Osteoblast (primary cell): ENCODE results near the gene IRF3. TPM values are rescaled to one million over a fixed set of nuclear protein-coding genes. Genes with fewer than 3 reads are reported as not detected.
A peak's percentile ranks its signal among the peaks of the same experiment; 100 is the strongest.

Experiments used
- DNase-seq: peaks from one replicate; pipeline ENCODE4 v3.0.0; 2011; ENCODE audit warnings: low spot score, mixed read lengths; ENCODE audit not compliant: insufficient read length; ENCODE audit errors: missing footprints
- H2AFZ ChIP-seq: 2 replicates; pipeline ENCODE4 v1.6.0; 2011; ENCODE audit warnings: mild to moderate bottlenecking, low read length
- H3K27ac ChIP-seq: 2 replicates; pipeline ENCODE4 v1.5.1; 2011; ENCODE audit warnings: mild to moderate bottlenecking, low read depth, low read length, moderate library complexity
- H3K27me3 ChIP-seq: 2 replicates; pipeline ENCODE4 v1.6.0; 2012; ENCODE audit warnings: mild to moderate bottlenecking, control low read depth, inconsistent platforms, low read length, moderate library complexity; ENCODE audit not compliant: insufficient read depth
- H3K36me3 ChIP-seq: 2 replicates; pipeline ENCODE4 v1.5.1; 2011; ENCODE audit warnings: mild to moderate bottlenecking, low read length, control low read depth, moderate library complexity; ENCODE audit not compliant: insufficient read depth
- H3K4me1 ChIP-seq: 2 replicates; pipeline ENCODE4 v1.5.1; 2011; ENCODE audit warnings: mild to moderate bottlenecking, low read length, control low read depth, moderate library complexity; ENCODE audit not compliant: insufficient read depth
- H3K4me2 ChIP-seq: 2 replicates; pipeline ENCODE4 v1.6.0; 2011; ENCODE audit warnings: mild to moderate bottlenecking, low read length; ENCODE audit not compliant: insufficient read depth
- H3K4me3 ChIP-seq: fragments of 200-600 bp; sonication (generic); 3 replicates; pipeline ENCODE4 v1.5.1; 2012; ENCODE audit warnings: mild to moderate bottlenecking, low read length, inconsistent platforms; ENCODE audit not compliant: insufficient read depth
- H3K79me2 ChIP-seq: 2 replicates; pipeline ENCODE4 v1.6.0; 2012; ENCODE audit warnings: mild to moderate bottlenecking, low read length, control low read depth, inconsistent platforms; ENCODE audit not compliant: insufficient read depth
- H3K9me3 ChIP-seq: 2 replicates; pipeline ENCODE4 v1.5.1; 2011; ENCODE audit warnings: low read depth, low read length, control low read depth
- H4K20me1 ChIP-seq: 2 replicates; pipeline ENCODE4 v1.6.0; 2012; ENCODE audit warnings: mild to moderate bottlenecking, low read length, control low read depth; ENCODE audit not compliant: insufficient read depth
- CTCF ChIP-seq: IDR thresholded peaks from 2 replicates; pipeline ENCODE4 v1.5.1; 2011; ENCODE audit warnings: mild to moderate bottlenecking, low read depth, low read length, moderate library complexity; ENCODE audit errors: extremely low read depth
- total RNA-seq: library from RNA; depleted of rRNA; stranded (reverse); fragments of >200 nt; gene quantifications from 2 replicates; pipeline ENCODE4 v1.2.3, GENCODE V29; 2012

The IRF3 gene
- total RNA-seq, 1 donor, result 48.5 TPM

- Histone ChIP-seq H3K27ac (no peak overlapping the region), H3K4me1 (peaks cover 24% of the 10 kb centered on the region), H4K20me1 (peaks cover 8% of the 10 kb centered on the region), H3K79me2 (peaks cover 4% of the 10 kb centered on the region), H3K9me3 (no peaks in the 10 kb centered on the region), H3K27me3 (no peaks in the 10 kb centered on the region), H2AFZ (no peak overlapping the region), H3K36me3 (peaks cover 36% of the 10 kb centered on the region), H3K4me3 (no peak overlapping the region), H3K4me2 (no peak overlapping the region)
- TF ChIP-seq CTCF, result no peak
- DNase-seq, result peak; percentile 44
Measured at GRCh38 chr19:49687150-49687549, 21.5 kb upstream of the IRF3 start.

GRCh38 chr19:49686503-49687088, 20.9 kb upstream of the IRF3 start:
- TF ChIP-seq CTCF, result no peak
- H3K4me2 ChIP-seq, result no peak overlapping the region
- H3K27me3 ChIP-seq, result no peaks in the 10 kb centered on the region
- peaks cover 8% of the 10 kb centered on the region for H3K79me2 ChIP-seq
- DNase-seq, result peak; percentile 85
- peaks cover 42% of the 10 kb centered on the region for H3K36me3 ChIP-seq
- peaks cover 26% of the 10 kb centered on the region for H3K4me1 ChIP-seq
- peaks cover 13% of the 10 kb centered on the region for H4K20me1 ChIP-seq
- H3K9me3 ChIP-seq, result no peaks in the 10 kb centered on the region
- no peak overlapping the region for H2AFZ ChIP-seq
- H3K27ac ChIP-seq, result no peak overlapping the region
- H3K4me3 ChIP-seq, result no peak overlapping the region

GRCh38 chr19:49685845-49686332, 20.2 kb upstream of the IRF3 start:
- Histone ChIP-seq H3K27me3 (no peaks in the 10 kb centered on the region), H3K79me2 (peaks cover 13% of the 10 kb centered on the region), H3K9me3 (no peaks in the 10 kb centered on the region), H3K27ac (no peak overlapping the region), H2AFZ (no peak overlapping the region), H3K4me2 (no peak overlapping the region), H3K36me3 (peaks cover 42% of the 10 kb centered on the region), H4K20me1 (peaks cover 18% of the 10 kb centered on the region), H3K4me3 (no peak overlapping the region), H3K4me1 (peaks cover 20% of the 10 kb centered on the region)
- peak; percentile 85 for DNase-seq
- no peak for TF ChIP-seq CTCF

GRCh38 chr19:49684983-49685553, 19.4 kb upstream of the IRF3 start:
- Histone ChIP-seq H3K4me1 (peaks cover 17% of the 10 kb centered on the region), H3K9me3 (no peaks in the 10 kb centered on the region), H2AFZ (no peak overlapping the region), H3K79me2 (peaks cover 20% of the 10 kb centered on the region), H3K4me3 (no peak overlapping the region), H3K36me3 (peaks cover 42% of the 10 kb centered on the region), H3K27me3 (no peaks in the 10 kb centered on the region), H4K20me1 (peaks cover 26% of the 10 kb centered on the region), H3K27ac (no peak overlapping the region), H3K4me2 (no peak overlapping the region)
- TF ChIP-seq CTCF, result no peak
- DNase-seq, result peak; percentile 91
